EH (cell line): ENCODE data around the gene NGB.

Source experiments
- DNase-seq: peaks from one replicate; pipeline ENCODE4 v3.0.0-alpha.2; 2015; ENCODE audit warnings: low read depth

The NGB gene

GRCh38 chr14:77231721-77232120 is 39.3 kb downstream of the NGB start:
- no peak for DNase-seq

GRCh38 chr14:77230914-77231313 is 40.1 kb downstream of the NGB start:
- DNase-seq, result no peak

GRCh38 chr14:77228056-77228455 is 43.0 kb downstream of the NGB start:
- DNase-seq, result no peak

- DNase-seq, result no peak
Measured at GRCh38 chr14:77225892-77226557, 45.0 kb downstream of the NGB start.

DNA sequence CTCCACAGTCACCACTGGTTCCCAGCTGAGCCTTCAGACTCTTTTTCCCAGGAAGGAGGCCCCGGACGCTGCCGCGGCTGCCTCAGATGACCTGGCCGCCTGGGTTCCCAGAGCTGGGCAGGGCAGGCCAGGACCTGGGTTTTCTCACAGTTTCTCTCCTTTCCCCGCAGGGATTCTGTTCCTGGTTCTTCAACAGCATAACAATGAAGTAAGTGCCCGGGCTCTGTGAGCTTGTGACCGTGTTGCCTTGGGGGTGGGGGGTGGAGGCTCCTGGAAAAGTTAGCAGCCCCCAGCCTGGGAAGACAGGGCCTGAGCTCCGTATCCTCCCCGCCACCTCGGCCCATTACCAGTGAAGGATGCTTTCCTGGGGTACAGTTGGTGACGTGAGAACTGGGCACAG is 45.8 kb downstream of the NGB start:
- DNase-seq, result no peak

DNA sequence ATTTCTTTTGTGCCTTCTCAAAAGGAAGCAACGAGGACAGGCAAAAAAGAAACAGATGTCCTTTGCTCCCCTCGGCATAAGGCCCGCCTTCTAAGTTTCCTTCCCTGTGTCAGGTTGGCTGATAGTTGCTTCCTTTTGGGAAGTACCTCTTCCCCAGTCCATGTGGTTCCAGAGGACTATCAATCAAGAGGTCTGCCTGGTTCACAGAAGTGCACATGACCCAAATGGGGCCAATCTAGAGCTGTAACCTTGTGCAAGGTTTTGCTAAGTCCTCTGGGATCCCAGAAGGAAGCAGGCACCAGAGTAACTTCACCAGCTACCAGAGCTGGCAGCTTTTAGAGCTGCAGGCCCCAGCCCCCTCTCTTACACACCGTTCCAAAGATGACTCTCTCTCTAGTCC is 46.8 kb downstream of the NGB start:
- no peak for DNase-seq

DNA sequence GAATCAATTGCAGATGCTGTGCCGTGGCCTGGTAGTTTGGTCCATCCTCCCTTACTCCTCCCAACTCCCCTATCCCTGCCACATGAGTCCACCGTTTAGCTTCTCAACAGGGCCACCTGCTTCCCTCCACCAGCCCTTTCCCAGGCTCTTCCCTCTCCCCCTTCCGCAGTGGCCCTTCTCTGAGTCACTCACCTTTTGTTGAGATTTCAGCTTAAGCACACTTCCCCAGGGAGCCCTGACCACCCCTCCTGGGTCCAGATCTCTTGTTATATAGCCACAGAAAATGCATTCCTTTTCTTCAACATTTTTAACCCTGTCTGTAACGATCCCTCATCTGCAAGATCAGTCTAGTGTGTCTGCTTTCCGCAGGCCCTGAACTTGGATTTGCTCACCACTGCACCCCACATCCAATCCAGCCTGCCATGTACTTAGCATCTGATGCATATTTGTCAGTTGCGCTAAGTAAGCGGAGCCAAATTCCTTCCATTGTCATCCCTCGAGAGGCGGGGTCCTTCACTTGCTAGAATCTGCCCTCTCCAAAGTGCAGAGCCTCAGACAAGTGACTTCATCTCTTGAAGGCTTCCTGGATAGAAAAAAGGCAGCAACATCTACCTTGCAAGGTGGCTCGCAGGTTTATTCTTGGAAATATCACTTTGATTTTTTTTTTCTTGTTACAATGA is 48.3 kb downstream of the NGB start:
- no peak for DNase-seq

DNA sequence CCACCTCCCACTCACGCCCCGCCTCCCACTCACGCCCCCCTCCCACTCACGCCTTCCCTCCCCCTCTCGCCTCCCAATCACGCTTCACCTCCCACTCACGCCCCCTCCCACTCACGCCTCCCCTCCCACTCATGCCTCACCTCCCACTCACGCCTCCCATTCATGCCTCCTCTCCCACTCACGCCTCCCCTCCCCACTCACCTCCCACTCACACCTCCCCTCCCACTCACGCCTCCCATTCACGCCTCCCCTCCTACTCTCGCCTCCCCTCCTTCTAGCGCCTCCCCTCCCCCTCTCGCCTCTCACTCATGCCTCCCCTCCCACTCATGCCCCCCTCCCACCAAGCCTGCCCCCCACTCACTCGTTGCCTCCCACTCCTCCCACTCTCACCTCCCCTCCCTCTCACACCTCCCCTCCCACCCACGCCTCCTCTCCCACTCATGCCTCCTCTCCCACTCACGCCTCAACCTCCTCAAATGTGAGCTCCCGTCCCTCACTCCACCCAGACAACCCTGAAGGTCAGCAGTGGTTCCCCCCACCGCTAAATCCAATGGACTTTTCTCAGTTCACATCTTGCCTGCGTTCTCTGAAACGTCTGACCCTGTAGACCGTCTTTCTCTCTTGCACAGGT is 49.6 kb downstream of the NGB start:
- DNase-seq, result no peak

- no peak for DNase-seq
Measured at GRCh38 chr14:77220246-77221017, 50.6 kb downstream of the NGB start.

DNA sequence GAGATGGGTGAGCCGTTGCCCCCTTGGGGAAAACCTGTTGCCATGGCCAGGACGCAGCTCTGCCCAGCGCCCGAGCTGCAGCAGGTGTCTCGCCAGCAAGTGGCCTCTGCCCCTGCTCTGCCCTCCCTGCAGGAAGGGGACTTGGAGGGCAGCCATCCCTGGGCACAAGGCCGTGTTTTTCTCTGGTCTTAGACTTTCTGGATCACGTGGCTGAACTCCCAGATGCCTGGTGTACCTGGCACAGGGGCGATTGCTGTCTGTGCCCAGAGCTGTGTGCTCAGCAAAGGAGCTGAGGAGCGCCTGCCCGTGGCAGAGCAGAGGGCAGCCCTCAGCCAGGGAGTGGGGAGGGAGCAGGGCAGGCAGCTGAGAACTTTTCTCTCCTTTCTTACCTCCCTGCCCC is 51.4 kb downstream of the NGB start:
- DNase-seq, result no peak

GRCh38 chr14:77217551-77217950 is 53.5 kb downstream of the NGB start:
- DNase-seq, result no peak
